ENCODE results near the gene RHBDL3.

Gene RHBDL3

GRCh38 chr17:32266389-32267301 is 1.0 kb downstream of the RHBDL3 start:
- DNase-seq (ENCODE audit: low read depth, low spot score), result no peak

DNA sequence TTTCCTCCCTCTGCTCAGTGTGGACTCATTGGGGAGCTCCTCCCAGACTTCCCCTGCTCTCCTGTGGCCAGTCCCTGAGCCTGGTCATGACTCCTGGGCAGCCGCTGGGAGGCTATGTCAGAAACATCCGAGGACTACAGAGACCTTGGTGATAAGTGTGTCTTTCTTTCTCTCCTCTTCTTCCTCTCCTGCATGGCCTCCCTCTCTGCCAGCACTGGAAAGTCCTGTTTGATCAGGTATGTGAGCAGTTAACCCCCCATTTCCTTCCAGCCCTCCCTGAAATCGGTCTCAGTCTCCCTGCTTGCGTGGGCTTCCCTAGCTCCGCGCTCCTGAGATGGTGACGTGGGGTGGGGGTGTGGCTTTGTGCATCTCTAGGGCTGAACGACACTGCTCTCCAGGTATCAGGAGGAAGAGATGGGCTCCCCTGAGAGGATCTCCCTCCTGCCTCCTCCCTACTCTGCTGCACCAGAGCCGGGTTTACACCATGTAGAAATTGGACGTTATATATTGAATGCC is 2.1 kb downstream of the RHBDL3 start:
- no peak for DNase-seq (ENCODE audit: low read depth, low spot score)

GRCh38 chr17:32268734-32269288 is 3.2 kb downstream of the RHBDL3 start:
- no peak for DNase-seq (ENCODE audit: low read depth, low spot score)

GRCh38 chr17:32269377-32269776 is 3.7 kb downstream of the RHBDL3 start:
- no peak for DNase-seq (ENCODE audit: low read depth, low spot score)

DNA sequence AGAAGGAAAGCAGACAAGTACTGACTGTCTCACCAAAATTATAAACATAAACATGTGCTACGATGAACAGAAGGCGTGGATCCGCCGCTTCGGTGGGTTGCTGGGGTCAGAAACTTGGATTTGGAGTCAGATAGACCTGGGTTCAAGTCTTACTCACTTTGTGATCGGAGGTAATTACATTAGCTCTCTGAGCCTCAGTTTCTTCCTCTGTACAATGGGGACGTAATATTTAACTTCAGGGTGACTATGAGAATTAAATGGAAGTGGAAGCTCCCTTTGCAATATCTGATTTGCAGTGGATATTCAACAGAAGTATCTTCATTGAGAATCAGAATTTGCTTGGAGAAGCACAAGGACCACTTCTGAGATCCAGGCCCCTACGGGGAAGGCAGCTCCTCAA is 6.2 kb downstream of the RHBDL3 start:
- DNase-seq (ENCODE audit: low read depth, low spot score), result no peak

DNA sequence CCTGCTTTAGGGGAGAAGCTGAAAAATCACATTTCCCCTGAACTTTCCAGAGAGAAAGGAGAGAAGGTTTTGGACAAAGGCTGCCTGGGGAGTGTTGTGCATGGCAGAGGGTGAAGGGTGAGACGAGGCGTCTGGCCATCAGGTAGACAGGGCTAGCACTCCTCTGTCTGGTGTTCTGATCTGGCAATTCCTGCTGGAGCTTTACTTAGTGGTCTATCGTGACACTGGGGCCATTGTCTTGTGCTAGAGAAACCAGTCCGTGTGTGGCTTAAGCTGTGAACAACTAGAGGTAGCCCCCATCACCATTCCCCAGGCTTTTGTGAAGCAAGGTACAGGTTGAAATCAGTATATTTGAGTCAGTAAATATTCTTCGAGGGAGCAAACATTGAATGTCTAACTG is 8.5 kb downstream of the RHBDL3 start:
- no peak for DNase-seq (ENCODE audit: low read depth, low spot score)

DNA sequence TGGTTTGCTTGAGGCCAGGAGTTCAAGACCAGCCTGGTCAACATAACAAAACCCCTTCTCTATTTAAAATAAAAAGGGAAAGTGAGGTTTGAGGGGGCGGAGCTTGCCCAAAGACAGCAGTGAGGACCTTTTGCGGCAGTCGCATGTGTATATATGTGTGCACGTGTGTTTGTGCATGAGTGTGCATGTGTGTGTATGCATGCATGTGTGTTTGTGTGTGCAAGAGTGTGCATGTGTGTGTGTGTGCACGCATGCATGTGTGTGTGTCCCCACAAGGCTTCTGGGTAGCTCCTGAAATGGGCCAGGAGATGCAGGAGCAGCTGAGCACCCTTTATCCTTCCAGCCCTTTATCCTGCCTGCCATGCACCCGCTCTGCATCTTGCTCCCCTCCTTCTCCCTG is 9.0 kb downstream of the RHBDL3 start:
- no peak for DNase-seq (ENCODE audit: low read depth, low spot score)

DNA sequence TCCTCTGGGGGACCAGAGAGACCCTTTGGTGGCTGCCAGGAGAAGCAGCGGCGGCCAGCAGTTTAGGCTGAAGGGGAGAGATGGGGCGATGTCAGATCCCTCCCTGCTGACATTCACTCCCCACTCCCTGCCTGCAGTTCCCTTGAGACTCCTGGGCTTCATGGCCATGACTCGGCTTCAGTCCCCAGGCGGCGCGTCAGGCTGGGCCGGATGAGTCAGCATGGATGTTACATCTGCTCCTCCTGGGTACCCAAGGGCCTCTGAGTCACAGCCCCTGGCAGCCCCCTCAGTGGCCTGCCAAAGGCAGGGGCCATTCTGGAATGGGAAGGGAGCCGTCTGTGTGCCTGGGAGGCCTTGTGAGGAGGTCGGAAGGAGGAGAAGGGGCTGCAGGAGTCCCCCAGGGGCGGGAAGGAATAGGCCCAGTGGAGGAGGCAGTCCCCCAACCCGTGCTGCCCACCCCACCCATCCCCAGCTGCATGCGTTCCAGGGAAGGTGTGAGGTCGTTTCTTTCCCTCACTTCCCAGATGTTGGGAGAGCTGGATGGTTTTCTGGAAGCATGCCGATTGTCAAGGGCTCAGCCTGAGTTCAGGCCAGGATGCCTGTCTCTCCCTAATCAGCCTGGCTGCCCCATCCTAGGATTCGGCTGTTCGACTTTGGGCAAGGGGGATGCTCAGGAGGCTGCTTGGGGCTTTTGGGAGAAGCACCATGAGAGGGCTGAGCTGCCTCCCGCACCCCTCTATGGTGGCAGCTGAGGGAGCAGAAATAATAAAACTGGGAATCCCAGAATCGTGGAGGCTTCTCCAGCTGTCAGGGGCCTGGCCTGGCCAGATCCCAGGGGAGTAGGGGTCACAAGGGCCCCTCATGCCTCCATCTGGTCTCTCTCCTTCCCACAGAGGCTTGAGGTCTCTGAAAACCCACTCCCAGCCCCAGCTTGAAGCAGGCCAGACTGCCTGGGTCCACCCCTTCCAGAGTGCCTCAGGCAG is 9.7 kb downstream of the RHBDL3 start:
- no peak for DNase-seq (ENCODE audit: low read depth, low spot score)

DNA sequence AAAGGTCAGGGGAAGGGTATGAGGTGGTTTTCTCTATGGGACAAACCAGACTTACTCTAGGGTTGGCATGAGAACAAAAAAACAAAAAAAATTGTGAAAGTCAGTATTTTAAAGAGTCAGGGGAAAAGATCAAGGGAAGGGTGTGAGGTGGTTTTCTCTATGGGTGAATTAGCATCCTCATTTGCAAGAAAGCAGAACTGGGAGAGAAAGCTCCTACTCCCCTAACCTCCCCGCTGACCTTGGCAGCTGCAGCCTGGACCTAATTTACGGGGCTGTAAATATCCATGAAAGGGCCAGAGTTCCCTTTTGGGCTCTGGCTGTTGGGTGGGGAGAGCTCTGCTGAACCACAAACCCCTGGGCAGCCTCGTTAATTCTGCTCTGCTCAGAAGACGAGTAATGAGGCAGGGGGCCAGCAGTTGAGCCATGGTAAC is 10.6 kb downstream of the RHBDL3 start:
- no peak for DNase-seq (ENCODE audit: low read depth, low spot score)

- no peak for DNase-seq (ENCODE audit: low read depth, low spot score)
Measured at GRCh38 chr17:32277284-32277683, 11.7 kb downstream of the RHBDL3 start.

- DNase-seq (ENCODE audit: low read depth, low spot score), result no peak
Measured at GRCh38 chr17:32278815-32279214, 13.2 kb downstream of the RHBDL3 start.

DNA sequence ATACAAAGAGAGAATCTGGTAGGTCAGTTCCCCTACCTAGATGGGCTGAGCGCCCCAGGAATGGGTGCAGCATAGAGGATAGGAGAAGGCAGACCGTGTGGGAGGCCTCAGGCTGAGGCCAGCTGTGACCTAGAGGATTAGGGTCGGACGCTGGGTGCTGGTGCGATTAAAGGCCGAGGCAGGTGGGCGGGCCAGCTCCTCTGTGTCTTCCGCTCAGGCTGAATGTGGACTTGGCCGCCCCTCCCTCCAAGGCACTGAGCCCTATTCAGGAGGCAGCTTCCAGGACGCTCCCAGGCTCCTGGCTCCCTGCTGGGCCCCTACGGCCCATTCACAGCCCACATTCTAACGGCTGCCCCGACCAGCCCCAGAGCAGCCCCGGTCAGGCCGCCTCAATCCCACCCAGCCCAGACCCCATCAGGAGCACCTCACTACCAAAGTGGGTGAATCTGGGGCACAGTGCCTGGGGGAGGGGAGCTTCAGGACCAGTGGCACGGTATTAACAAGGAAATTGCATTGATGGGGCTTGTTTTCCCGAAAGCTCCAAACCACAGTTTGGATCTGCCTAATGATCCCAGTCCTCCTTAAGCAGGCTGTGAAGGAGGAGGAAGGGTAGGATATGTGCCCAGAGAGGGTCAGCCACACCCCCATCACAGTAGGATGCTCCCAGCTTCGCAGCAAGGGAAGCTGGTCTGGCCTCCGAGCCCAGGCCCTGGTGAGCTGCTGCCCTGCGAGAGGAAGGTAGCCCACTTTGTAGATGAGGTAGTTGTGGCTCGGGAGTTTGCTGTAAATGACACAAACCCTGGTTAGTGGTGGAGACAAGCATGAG is 14.5 kb downstream of the RHBDL3 start:
- DNase-seq (ENCODE audit: low read depth, low spot score), result no peak

DNA sequence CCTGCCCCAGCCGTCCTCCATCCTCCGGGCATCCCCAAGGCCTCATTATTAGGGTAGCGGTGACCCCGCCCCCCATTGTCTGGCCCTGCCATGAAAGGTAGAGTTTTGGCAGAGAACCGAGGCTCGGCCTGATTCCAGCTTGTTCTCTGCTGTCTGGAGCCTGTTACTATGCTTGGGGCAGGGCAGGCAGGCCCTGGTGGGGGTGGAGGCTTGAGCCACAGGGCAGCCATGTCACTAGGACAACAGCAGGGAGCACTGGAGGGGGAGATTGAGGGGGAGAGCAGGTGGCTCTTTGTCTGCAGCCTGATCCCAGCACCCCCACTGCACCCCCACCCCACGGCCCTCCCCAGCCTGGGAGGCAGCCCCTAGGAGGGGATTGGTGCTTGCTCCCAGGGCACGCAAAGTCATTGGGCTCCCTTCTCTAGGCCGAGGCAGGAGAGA is 15.4 kb downstream of the RHBDL3 start:
- no peak for DNase-seq (ENCODE audit: low read depth, low spot score)

GRCh38 chr17:32283745-32284201 is 18.1 kb downstream of the RHBDL3 start:
- no peak for DNase-seq (ENCODE audit: low read depth, low spot score)

DNA sequence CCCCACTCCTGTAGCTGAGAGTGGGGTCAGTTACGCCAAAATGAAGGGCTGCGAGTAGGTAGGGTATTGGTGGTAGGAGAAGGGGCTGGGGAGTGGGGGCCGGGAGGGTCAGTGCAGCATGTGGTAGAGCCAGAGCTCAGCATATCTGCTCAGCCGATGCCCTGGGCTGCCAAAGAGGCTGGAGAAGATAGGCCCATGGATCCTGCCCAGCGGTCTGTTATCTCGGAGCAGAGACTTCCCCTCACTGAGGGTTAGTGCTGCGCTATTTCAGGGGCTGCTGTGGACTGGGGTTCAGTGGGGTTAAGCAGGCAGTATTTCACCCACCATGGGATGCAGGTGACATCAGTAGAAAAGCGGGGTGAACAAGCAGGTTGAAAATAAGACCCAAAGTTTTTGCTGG is 19.7 kb downstream of the RHBDL3 start:
- DNase-seq (ENCODE audit: low read depth, low spot score), result no peak

GRCh38 chr17:32285746-32286517 is 20.3 kb downstream of the RHBDL3 start:
- DNase-seq (ENCODE audit: low read depth, low spot score), result no peak

DNA sequence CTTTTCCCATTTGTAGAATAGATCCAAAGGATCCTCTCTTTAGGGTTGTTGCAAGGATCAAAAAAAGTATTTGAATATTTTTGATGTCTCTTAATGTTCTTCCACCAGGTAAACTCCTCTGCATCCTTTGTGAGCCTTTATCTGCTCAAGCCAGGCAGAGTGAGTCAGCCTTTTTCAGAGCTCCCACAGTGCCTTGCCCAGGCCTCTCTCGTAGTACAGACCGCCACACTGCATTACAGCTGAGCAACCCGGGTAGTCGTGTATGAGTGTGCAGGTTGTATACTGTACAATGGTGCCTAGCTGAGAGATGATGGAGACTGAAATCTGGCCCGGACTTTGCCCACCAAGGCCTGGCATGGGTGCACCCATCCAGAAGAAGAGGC is 20.9 kb downstream of the RHBDL3 start:
- no peak for DNase-seq (ENCODE audit: low read depth, low spot score)

GRCh38 chr17:32287804-32288511 is 22.3 kb downstream of the RHBDL3 start:
- no peak for DNase-seq (ENCODE audit: low read depth, low spot score)

DNA sequence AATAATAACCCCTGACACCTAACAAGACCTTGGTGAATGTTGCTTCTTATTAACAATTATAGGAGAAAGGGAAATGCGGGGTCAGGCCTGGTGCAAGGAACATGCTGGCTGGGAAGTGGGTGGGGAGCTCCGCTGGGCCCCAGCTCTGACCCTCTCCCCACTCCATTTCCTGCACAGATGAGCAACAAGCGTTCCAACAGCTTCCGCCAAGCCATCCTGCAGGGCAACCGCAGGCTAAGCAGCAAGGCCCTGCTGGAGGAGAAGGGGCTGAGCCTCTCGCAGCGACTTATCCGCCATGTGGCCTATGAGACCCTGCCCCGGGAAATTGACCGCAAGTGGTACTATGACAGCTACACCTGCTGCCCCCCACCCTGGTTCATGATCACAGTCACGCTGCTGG is 23.0 kb downstream of the RHBDL3 start:
- DNase-seq (ENCODE audit: low read depth, low spot score), result no peak

Measured in activated naive CD8-positive, alpha-beta T cell treated with anti-CD3 and anti-CD28 coated beads, Interleukin-2, amount 50 U/mL, for 16 hours (primary cell).